ENCODE results near the gene KCNJ1. TPM values are rescaled to one million over a fixed set of nuclear protein-coding genes. Genes with fewer than 3 reads are reported as not detected.

Gene KCNJ1
- total and polyA plus RNA-seq, 4 donors, result 0.01 to 0.31 (median 0.14) TPM

- peaks cover 0 to 2% (median 0%) of the 10 kb centered on the region in 4 donors for H3K9me3 ChIP-seq (ENCODE audit: control insufficient read depth in 4 of 4, insufficient read depth in 3 of 4, low read length in 3 of 4)
- H3K27me3 ChIP-seq (ENCODE audit: control insufficient read depth in 3 of 3, insufficient read depth in 3 of 3, low read length in 2 of 3), result no peaks in the 10 kb centered on the region
- WGBS, 2 donors, result 49 to 68% methylated on average over 11 of the region's 11 CpGs
- H3K4me1 ChIP-seq (ENCODE audit: control insufficient read depth in 5 of 5, insufficient read depth in 5 of 5, low read length in 5 of 5), result peaks cover 0 to 16% (median 5%) of the 10 kb centered on the region in 5 donors
- peaks cover 0 to 10% (median 0%) of the 10 kb centered on the region in 4 donors for H3K36me3 ChIP-seq (ENCODE audit: control insufficient read depth in 4 of 4, insufficient read depth in 4 of 4, low read length in 4 of 4)
- H3K27ac ChIP-seq (ENCODE audit: low read depth in 1 of 2, low read length in 1 of 2), result no peak overlapping the region
- no peak overlapping the region for H3K4me3 ChIP-seq
- peak; percentile 81 to 95 (median 90) for DNase-seq
- H3K9ac ChIP-seq (ENCODE audit: insufficient read depth in 1 of 2, low read length in 2 of 2), result peak overlapping the region in 1 of 2 donors; percentile 23
- ATAC-seq (ENCODE audit: insufficient read depth, low FRiP score), result no peak
- TF ChIP-seq, protein P1, sequence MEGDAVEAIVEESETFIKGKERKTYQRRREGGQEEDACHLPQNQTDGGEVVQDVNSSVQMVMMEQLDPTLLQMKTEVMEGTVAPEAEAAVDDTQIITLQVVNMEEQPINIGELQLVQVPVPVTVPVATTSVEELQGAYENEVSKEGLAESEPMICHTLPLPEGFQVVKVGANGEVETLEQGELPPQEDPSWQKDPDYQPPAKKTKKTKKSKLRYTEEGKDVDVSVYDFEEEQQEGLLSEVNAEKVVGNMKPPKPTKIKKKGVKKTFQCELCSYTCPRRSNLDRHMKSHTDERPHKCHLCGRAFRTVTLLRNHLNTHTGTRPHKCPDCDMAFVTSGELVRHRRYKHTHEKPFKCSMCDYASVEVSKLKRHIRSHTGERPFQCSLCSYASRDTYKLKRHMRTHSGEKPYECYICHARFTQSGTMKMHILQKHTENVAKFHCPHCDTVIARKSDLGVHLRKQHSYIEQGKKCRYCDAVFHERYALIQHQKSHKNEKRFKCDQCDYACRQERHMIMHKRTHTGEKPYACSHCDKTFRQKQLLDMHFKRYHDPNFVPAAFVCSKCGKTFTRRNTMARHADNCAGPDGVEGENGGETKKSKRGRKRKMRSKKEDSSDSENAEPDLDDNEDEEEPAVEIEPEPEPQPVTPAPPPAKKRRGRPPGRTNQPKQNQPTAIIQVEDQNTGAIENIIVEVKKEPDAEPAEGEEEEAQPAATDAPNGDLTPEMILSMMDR (IDR thresholded peaks at IDR 0.05; ENCODE audit: control extremely low read depth, extremely low read depth), result no peak
Measured at GRCh38 chr11:128790196-128790595, 76.9 kb downstream of the KCNJ1 start.

DNA sequence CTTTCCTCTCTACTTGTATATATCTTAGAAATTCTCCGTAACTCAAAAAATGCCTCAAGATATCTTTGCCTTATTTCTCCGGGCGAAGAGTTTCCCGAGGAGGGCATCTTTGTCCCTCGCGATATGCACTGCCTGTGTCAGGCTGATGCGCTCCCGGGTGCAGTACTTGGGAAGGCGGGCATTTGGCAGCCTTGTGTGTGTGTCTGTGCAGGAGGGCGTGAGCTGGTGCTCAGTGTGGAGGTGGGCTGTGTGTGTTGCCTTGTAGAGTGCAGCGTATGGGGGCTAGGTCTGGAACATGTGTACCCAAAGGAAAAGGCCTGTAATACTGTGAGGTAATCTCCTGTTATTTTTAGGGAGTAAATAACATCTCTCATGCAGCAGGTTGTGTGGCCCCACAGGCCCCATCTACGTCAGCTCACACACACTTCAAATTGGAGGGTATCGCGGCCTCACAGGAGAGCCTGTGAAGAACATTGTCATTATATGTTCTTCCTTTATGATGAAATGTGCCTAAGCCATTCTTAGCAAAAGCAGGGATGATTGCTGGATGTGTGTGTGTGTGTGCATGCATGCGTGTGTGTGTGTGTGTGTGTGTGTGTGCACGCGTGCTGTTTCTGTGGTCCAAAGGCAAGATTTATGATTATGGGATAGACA is 77.5 kb downstream of the KCNJ1 start:
- TF ChIP-seq, protein P1 (IDR thresholded peaks at IDR 0.05; ENCODE audit: control extremely low read depth, extremely low read depth), result no peak
- H3K4me3 ChIP-seq, result no peak overlapping the region
- H3K4me1 ChIP-seq (ENCODE audit: control insufficient read depth in 5 of 5, insufficient read depth in 5 of 5, low read length in 5 of 5), result peaks cover 0 to 16% (median 5%) of the 10 kb centered on the region in 5 donors
- H3K36me3 ChIP-seq (ENCODE audit: control insufficient read depth in 4 of 4, insufficient read depth in 4 of 4, low read length in 4 of 4), result peaks cover 0 to 10% (median 0%) of the 10 kb centered on the region in 4 donors
- no peak for ATAC-seq (ENCODE audit: insufficient read depth, low FRiP score)
- peak in 1 of 3 donors; percentile 27 for DNase-seq
- H3K27me3 ChIP-seq (ENCODE audit: control insufficient read depth in 3 of 3, insufficient read depth in 3 of 3, low read length in 2 of 3), result no peaks in the 10 kb centered on the region
- 84 to 86% methylated on average over 17 of the region's 17 CpGs for WGBS, 2 donors
- no peak overlapping the region for H3K27ac ChIP-seq (ENCODE audit: low read depth in 1 of 2, low read length in 1 of 2)
- peaks cover 0 to 2% (median 0%) of the 10 kb centered on the region in 4 donors for H3K9me3 ChIP-seq (ENCODE audit: control insufficient read depth in 4 of 4, insufficient read depth in 3 of 4, low read length in 3 of 4)
- no peak overlapping the region for H3K9ac ChIP-seq (ENCODE audit: insufficient read depth in 1 of 2, low read length in 2 of 2)

Other genes with a start within 250 kb of the KCNJ1 start
- 10 to 100 TPM; 41.6 to 59.2 TPM for gene FLI1, start 173.2 kb downstream of the KCNJ1 start, total RNA-seq
- 10 to 100 TPM; 19.4 to 26.4 TPM for gene FLI1, start 173.2 kb downstream of the KCNJ1 start, polyA plus RNA-seq
- 1 to 10 TPM; 3.3 to 5.0 TPM for gene KCNJ5, start 24.1 kb upstream of the KCNJ1 start, total RNA-seq
- 1 to 10 TPM; 2.0 to 2.2 TPM for gene KCNJ5, start 24.1 kb upstream of the KCNJ1 start, polyA plus RNA-seq
- 1 to 10 TPM in 1 of 2 donors, under 1 TPM in 1; 0.61 to 1.8 TPM for gene TP53AIP1, start 75.6 kb upstream of the KCNJ1 start, total RNA-seq
- gene TP53AIP1, start 75.6 kb upstream of the KCNJ1 start, polyA plus RNA-seq, result 1 to 10 TPM in 1 of 2 donors, under 1 TPM in 1; 0.16 to 1.4 TPM

All from lung (tissue), 12 donors.